ENCODE results near the gene PER1. TPM values are rescaled to one million over a fixed set of nuclear protein-coding genes. Genes with fewer than 3 reads are reported as not detected.
A peak's percentile ranks its signal among the peaks of the same experiment; 100 is the strongest.

Gene PER1
- total and polyA plus RNA-seq, 2 of the 13 experiments (the other 11 are each of a cell fraction or from before 2014, with no cell fraction given) = 2.6 to 3.6 TPM

GRCh38 chr17:8175795-8176196 lies 23.6 kb upstream of the PER1 start (continued):
- TF ChIP-seq MAFK (conservative IDR thresholded peaks at IDR 0.05 in 1 of 2, IDR thresholded peaks at IDR 0.05 in 1 of 2; ENCODE audit: low read length in 2 of 2) (no peak), IRX3 (CRISPR knock-in tag; IDR thresholded peaks at IDR 0.05; ENCODE audit: borderline replicate concordance, low read depth) (no peak), ZNF124 (CRISPR knock-in tag; IDR thresholded peaks at IDR 0.05) (no peak), ZBTB49 (CRISPR knock-in tag; IDR thresholded peaks at IDR 0.05; ENCODE audit: borderline replicate concordance) (no peak), TFE3 (CRISPR knock-in tag; IDR thresholded peaks at IDR 0.05) (0 out of 2 replicates have a peak, but pooled peaks have one; percentile 6), AKNA (CRISPR knock-in tag; IDR thresholded peaks at IDR 0.05; ENCODE audit: borderline replicate concordance) (no peak), SMC3 (IDR thresholded peaks at IDR 0.05; ENCODE audit: low read length) (no peak), RFXANK (CRISPR knock-in tag; IDR thresholded peaks at IDR 0.05) (no peak), DBP (CRISPR knock-in tag; IDR thresholded peaks at IDR 0.05; ENCODE audit: not compliant biosample characterization) (no peak), ZNF33A (CRISPR knock-in tag; IDR thresholded peaks at IDR 0.05; ENCODE audit: borderline replicate concordance) (no peak), KAT8 (CRISPR knock-in tag; IDR thresholded peaks at IDR 0.05) (no peak), KDM6A (CRISPR knock-in tag; IDR thresholded peaks at IDR 0.05; ENCODE audit: low read depth) (no peak), ZNF569 (CRISPR knock-in tag; IDR thresholded peaks at IDR 0.05; ENCODE audit: borderline replicate concordance) (no peak), SMYD3 (CRISPR knock-in tag; IDR thresholded peaks at IDR 0.05) (no peak), SMAD3 (CRISPR knock-in tag; IDR thresholded peaks at IDR 0.05) (no peak), ZNF557 (CRISPR knock-in tag; IDR thresholded peaks at IDR 0.05) (no peak), HOXA3 (CRISPR knock-in tag; IDR thresholded peaks at IDR 0.05) (no peak), POLR2G (IDR thresholded peaks at IDR 0.05; ENCODE audit: low read depth, low read length) (no peak), HINFP (CRISPR knock-in tag; IDR thresholded peaks at IDR 0.05; ENCODE audit: low read depth) (no peak), ZNF747 (CRISPR knock-in tag; IDR thresholded peaks at IDR 0.05; ENCODE audit: borderline replicate concordance) (0 out of 2 replicates have a peak, but pooled peaks have one; percentile 4), ZSCAN22 (CRISPR knock-in tag; IDR thresholded peaks at IDR 0.05) (no peak)

Data from HepG2 (cell line).